GM19467 (cell line): ENCODE data around the gene UGT1A10.

Experiments used
- ATAC-seq: cut with Tn5 transposase; IDR thresholded peaks from one replicate; pipeline ENCODE4 v1.9.1; 2021; ENCODE audit warnings: mild to moderate bottlenecking, moderate library complexity; ENCODE audit not compliant: unreplicated experiment

UGT1A10 gene

DNA sequence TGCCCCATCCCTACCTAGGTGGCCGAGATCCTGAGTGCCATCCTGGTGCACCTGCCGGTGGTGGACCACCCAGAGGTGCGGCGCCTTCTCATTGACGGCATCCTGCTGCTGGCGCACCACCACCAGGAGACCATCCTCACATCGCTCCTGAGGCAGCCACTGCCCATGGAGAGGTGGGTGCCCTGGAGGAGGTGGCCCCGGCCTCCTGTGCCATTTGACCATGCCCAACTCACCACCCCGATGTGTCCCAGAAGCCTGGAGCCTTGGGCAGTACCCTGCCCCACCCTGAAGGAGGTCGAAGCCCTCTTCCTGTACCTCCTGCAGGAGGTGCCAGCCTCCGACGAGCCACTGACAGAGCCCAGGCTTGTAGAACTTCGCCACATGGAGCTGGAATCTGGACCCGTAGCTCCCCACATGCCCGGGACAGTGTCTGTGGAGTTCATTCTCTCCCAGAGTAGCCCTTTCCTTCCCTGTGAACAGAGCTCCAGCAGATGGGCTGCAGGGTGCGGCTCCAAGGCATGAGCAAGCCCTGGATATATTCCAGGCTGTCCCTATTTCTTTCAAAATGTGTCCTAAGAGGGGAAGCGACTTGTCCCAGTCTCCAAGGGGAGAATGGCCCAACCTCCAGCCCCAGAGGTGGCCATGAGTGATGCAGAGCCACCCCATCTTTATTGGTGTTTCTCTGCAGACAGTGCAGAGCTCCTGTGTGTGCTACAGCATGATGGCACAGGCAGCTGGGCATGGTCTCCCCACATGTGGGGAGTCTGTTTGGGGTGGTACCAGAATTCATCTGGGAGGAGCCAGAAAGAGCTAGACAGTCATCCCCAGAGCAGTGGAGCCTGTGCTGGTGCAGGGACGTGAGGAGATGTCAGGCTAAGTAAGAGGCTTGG, 183.9 kb downstream of the UGT1A10 start:
- no peak for ATAC-seq

DNA sequence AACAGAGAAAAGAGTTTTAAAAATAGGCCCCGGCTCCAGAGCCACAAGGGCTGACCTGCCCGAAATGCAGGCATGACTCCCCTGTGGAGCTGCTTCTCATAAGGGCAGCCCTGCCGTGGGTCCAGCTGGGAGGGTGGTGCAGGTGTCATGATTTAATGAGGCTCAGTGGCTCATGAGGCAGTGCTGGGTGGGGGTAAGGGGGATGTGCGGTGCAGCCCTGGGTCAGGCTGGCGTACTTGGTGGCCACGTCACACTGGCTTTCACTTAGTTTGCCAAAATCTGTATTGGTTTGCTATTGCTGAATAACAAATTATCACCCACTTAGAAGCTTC, 184.5 kb downstream of the UGT1A10 start:
- ATAC-seq = no peak

DNA sequence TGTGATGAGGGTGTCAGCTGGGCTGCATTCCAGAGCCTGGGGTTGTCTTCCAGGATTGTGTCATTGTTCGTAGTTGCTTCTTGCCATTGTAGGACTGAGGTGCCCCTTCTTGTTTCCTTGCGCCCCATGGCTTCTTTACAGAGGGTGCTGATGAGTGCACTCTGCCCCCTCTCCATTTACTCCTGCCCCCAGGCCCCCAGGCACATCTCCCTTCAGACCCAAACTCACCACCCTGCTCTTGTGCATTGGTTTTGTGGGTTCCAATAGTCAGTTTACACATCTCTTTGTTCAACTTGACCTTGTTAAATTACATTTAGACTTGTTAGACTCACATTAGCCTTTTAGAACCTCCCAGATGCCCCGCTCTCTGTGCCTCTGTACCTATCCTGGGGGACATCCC, 184.9 kb downstream of the UGT1A10 start:
- ATAC-seq = no peak

- no peak for ATAC-seq
Observed at GRCh38 chr2:233821709-233822100, 185.5 kb downstream of the UGT1A10 start.

DNA sequence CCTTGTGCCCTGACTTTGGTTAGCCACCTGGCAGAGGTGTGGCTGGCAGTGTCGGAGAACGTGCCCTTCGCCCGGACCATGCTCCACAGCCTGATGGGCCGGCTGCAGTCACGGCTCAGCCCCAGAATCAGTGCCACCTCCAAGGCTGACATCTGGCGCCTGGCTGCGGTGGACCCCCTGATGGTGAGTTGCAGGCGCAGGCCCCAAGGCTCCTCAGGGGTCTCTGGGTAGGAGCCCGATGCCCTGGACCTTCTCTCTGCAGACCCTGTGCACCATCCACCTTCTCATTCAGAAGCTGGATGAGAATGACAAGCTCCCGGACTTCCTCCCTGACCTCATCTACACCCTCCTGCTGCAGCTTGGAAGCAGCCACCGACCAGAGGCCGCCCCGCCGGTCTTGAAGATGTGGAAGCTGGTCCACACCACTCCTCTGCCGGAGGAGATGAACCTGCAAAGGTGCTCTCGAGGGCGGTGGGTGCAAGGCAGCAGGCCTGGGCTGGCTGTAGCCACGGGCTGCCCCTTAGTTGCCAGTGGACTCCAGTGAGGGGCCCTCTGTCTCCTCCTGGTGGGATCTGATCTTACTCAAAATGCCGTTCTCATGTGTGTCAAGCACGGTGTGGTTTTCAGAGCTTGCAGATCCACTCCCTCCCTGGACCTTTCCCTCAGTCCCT, 186.0 kb downstream of the UGT1A10 start:
- ATAC-seq = no peak
